OCI-LY7 (cell line): Measurements from ENCODE around the gene KPNA4. TPM values are rescaled to one million over a fixed set of nuclear protein-coding genes. Genes with fewer than 3 reads are reported as not detected.
"Not testable (repeated sequence)": the region's sequence is repeated elsewhere in the genome, so short reads cannot be mapped to it uniquely, and the experiment has no call there.

Experiments
- BruUV-seq: library from RNA; stranded (reverse); fragments of 400-500 nt; replicated peaks from 2 replicates; lab custom pipeline; 2021; lab: Mats Ljungman, UMichigan
- CTCF ChIA-PET: fragments of 300-600 bp; sonication (Branson Sonifier 250); formaldehyde crosslinking; loops from one replicate; lab custom pipeline; 2022; ENCODE audit warnings: antibody characterized with exemption; ENCODE audit not compliant: unreplicated experiment; lab: Charles Lee
- POLR2A ChIA-PET: fragments of 300-600 bp; sonication (Branson Sonifier 250); formaldehyde crosslinking; loops from one replicate; lab custom pipeline; 2022; ENCODE audit warnings: antibody characterized with exemption; lab: Charles Lee
- DNase-seq: peaks from one replicate; pipeline ENCODE4 v3.0.0-alpha.2; 2015; ENCODE audit warnings: low spot score
- H2AFZ ChIP-seq: fragments of 200-600 bp; sonication (generic), shearing (Covaris generic); 2 replicates; pipeline ENCODE4 v1.6.1; 2014; ENCODE audit warnings: mild to moderate bottlenecking, antibody characterized with exemption, low read length, moderate library complexity
- H3K27ac ChIP-seq: fragments of 200-600 bp; sonication (generic); 2 replicates; pipeline ENCODE4 v1.5.1; 2014; ENCODE audit warnings: mixed run types, low read depth, mild to moderate bottlenecking, moderate library complexity, low read length, inconsistent platforms; ENCODE audit not compliant: poor library complexity, severe bottlenecking
- H3K36me3 ChIP-seq: fragments of 200-600 bp; sonication (generic); 2 replicates; pipeline ENCODE4 v1.6.1; 2014; ENCODE audit warnings: mild to moderate bottlenecking, antibody characterized with exemption, low read length, moderate library complexity, mixed read lengths; ENCODE audit not compliant: insufficient read depth
- H3K4me1 ChIP-seq: fragments of 200-600 bp; sonication (generic); 2 replicates; pipeline ENCODE4 v1.5.1; 2014; ENCODE audit warnings: mild to moderate bottlenecking, low read length; ENCODE audit not compliant: insufficient read depth, poor library complexity, severe bottlenecking
- H3K4me2 ChIP-seq: fragments of 200-600 bp; sonication (generic); 2 replicates; pipeline ENCODE4 v1.6.1; 2014; ENCODE audit warnings: mild to moderate bottlenecking, low read length
- H3K4me3 ChIP-seq: fragments of 200-600 bp; sonication (generic); 2 replicates; pipeline ENCODE4 v1.5.1; 2014; ENCODE audit warnings: mild to moderate bottlenecking, low read depth, low read length; ENCODE audit not compliant: poor library complexity, severe bottlenecking
- H3K79me2 ChIP-seq: fragments of 200-600 bp; sonication (generic); 2 replicates; pipeline ENCODE4 v1.6.1; 2016; ENCODE audit warnings: low read depth, mild to moderate bottlenecking, low read length, moderate library complexity, mixed read lengths; ENCODE audit not compliant: insufficient read depth
- H3K9me2 ChIP-seq: fragments of 200-600 bp; sonication (generic); 2 replicates; pipeline ENCODE4 v1.6.1; 2016; ENCODE audit warnings: mild to moderate bottlenecking, low read length, mixed read lengths; ENCODE audit not compliant: insufficient read depth
- H3K9me3 ChIP-seq: fragments of 200-600 bp; sonication (generic); 2 replicates; pipeline ENCODE4 v1.6.1; 2014; ENCODE audit warnings: mild to moderate bottlenecking, mixed run types, low read length, mixed read lengths
- H4K20me1 ChIP-seq: fragments of 200-600 bp; sonication (generic); 2 replicates; pipeline ENCODE4 v1.6.1; 2014; ENCODE audit warnings: mild to moderate bottlenecking, antibody characterized with exemption, low read length, moderate library complexity, mixed read lengths; ENCODE audit not compliant: insufficient read depth
- CTCF ChIP-seq: fragments of 200-600 bp; sonication (generic); conservative IDR thresholded peaks from 2 replicates; pipeline ENCODE4 v1.5.1; 2014; ENCODE audit warnings: mild to moderate bottlenecking, antibody characterized with exemption, low read length, moderate library complexity, mixed read lengths
- EZH2phosphoT487 ChIP-seq: fragments of 200-600 bp; sonication (generic); IDR thresholded peaks from 2 replicates; pipeline ENCODE4 v1.6.1; 2018; ENCODE audit warnings: low read depth, borderline replicate concordance, mild to moderate bottlenecking, mixed run types, antibody characterized with exemption, low read length, moderate library complexity, mixed read lengths
- intact Hi-C: fragments of 100-400 bp; cut with micrococcal nuclease; formaldehyde crosslinking; loops from one replicate; pipeline ENCODE4 v1.10.0; 2022; ENCODE audit not compliant: unreplicated experiment
- total RNA-seq, 2 experiments: library from RNA; depleted of rRNA in 1 of 2; stranded (reverse); fragments of >200 nt in 1 of 2; shearing (Covaris generic) in 1 of 2; gene quantifications; 2 replicates each; pipeline ENCODE4 v1.2.3, GENCODE V29; 2014 to 2022

Gene KPNA4
- total RNA-seq, 2 experiments from 2014 or later = 15.7 to 46.3 TPM

DNA sequence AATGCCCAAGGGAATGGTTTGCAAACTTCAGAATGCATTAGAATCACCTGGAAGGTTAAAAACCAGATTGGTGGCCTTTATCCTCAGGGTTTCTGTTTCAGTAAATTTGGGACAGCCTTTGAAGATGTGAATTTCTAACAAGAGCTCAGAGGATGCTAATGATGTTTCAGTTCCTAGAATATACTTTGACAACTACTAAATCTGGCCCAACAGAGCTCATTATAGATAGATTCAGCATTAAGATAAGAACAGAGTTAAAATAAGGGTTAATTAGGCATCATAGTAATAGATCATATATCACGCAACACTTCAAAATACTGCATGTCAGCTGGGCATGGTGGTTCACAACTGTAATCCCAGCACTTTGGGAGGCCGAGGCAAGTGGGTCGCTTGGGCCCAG, 9.3 kb upstream of the KPNA4 start:
- Histone ChIP-seq H3K27ac (no peak overlapping the region), H3K79me2 (no peaks in the 10 kb centered on the region), H3K4me1 (no peaks in the 10 kb centered on the region), H3K4me3 (no peak overlapping the region), H3K4me2 (no peak overlapping the region), H3K9me3 (no peaks in the 10 kb centered on the region), H3K9me2 (no peaks in the 10 kb centered on the region), H2AFZ (no peak overlapping the region), H4K20me1 (no peaks in the 10 kb centered on the region; the same call in 1 of the 2 replicates), H3K36me3 (no peaks in the 10 kb centered on the region)
- BruUV-seq = no TSS peak
- intact Hi-C loops = no loop called here
- ChIA-PET CTCF (no interaction called here), POLR2A (interaction anchor here (0.7 kb wide), 1 partner anchor 948 kb away, joined by 3 read pairs; no protein-coding TSS in a partner anchor)
- no peak for TF ChIP-seq CTCF
- TF ChIP-seq EZH2phosphoT487 = no peak
- no peak for DNase-seq

- H3K4me2 ChIP-seq, H3K4me1 ChIP-seq, H3K4me3 ChIP-seq, CTCF ChIA-PET, H3K9me3 ChIP-seq, DNase-seq, H3K79me2 ChIP-seq, H3K27ac ChIP-seq, BruUV-seq, H3K36me3 ChIP-seq, intact Hi-C loops, H3K9me2 ChIP-seq, H4K20me1 ChIP-seq, H2AFZ ChIP-seq: not testable (repeated sequence)
- POLR2A ChIA-PET = interaction anchor here (0.7 kb wide), 1 partner anchor 949 kb away, joined by 3 read pairs; no protein-coding TSS in a partner anchor
Observed at GRCh38 chr3:160573955-160574525, 8.7 kb upstream of the KPNA4 start.

DNA sequence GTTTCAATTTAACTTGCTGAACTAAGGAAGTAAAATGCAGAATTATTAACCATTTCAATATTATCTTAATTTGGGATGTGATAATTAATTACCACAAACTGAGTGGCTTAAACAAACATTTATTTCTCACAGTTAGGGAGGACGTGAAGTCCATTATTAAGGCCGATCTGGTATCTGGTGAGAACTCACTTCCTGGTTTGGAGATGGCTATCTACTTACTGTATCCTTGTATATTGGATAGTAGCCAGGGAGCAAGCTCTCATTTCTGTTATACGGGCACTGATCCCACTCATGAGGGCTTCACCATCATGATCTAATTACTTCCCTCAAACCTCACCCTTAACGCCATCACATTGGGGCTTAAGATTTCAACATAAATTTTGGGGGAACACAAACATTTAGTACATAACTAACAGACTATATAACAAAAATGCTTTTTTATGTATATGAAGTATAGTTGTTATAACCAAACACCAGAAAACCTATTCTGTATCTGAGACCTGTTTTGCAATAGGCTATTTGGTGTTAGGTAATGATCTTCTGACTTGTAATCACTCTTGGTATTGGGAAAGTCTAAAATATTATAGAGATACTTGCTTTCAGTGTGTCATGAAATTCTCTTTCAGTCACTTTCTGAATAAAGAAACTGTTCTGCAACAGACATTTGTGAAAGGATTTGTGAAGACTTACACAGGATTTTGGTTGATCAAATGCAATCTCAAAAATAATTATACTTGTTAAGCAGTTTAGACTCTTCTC, 4.7 kb upstream of the KPNA4 start:
- Histone ChIP-seq H3K9me2 (no peaks in the 10 kb centered on the region), H3K36me3 (peaks cover 9% of the 10 kb centered on the region; the same call in 1 of the 2 replicates), H3K27ac (no peak overlapping the region), H2AFZ (no peak overlapping the region), H4K20me1 (no peaks in the 10 kb centered on the region), H3K4me2 (no peak overlapping the region), H3K4me1 (peaks cover 11% of the 10 kb centered on the region), H3K79me2 (peaks cover 14% of the 10 kb centered on the region; the same call in 1 of the 2 replicates), H3K9me3 (no peaks in the 10 kb centered on the region), H3K4me3 (no peak overlapping the region)
- ChIA-PET CTCF (no interaction called here), POLR2A (interaction anchor here (0.7 kb wide), 1 partner anchor 60 kb away, joined by 9 read pairs; no protein-coding TSS in a partner anchor)
- TF ChIP-seq CTCF (no peak), EZH2phosphoT487 (no peak)
- no peak for DNase-seq
- BruUV-seq = no TSS peak
- intact Hi-C loops = loop anchor here (10.0 kb wide), 1 partner anchor 505 kb away; no protein-coding TSS in a partner anchor
